ENCODE measurements around the gene HMOX1. TPM values are rescaled to one million over a fixed set of nuclear protein-coding genes. Genes with fewer than 3 reads are reported as not detected.
A peak's percentile ranks its signal among the peaks of the same experiment; 100 is the strongest.

The HMOX1 gene
- total and polyA plus RNA-seq, 2 of the 13 experiments (the other 11 are each of a cell fraction or from before 2014, with no cell fraction given): 53.6 to 67.4 TPM

DNA sequence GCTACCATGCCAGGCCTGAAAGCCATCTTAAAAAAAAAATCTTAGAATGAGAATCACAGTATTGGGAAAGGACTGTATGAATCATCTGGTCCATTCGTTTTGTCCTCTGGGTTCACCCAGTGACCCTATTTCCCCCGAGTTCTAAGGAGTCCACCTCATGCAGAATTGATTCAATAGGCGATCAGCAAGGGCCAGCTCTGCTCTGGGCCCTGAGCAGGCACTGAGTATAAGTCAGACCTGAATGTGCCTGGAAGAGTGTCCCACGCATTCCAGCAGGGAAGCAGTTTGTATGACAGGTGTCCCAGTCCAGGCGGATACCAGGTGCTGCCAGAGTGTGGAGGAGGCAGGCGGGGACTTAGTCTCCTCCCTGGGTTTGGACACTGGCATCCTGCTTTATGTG, 883 bp upstream of the HMOX1 start (continued):
- TF ChIP-seq POGK (CRISPR knock-in tag; conservative IDR thresholded peaks at IDR 0.05): no peak
- TF ChIP-seq RXRA (CRISPR knock-in tag; IDR thresholded peaks at IDR 0.05): peak; percentile 36; the same call in 1 of the 2 replicates
- no peak for TF ChIP-seq PRPF4 (IDR thresholded peaks at IDR 0.05; ENCODE audit: low read depth, low read length, poor library complexity, severe bottlenecking)
- TF ChIP-seq CHD2 (IDR thresholded peaks at IDR 0.05; ENCODE audit: low read depth, low read length): no peak
- TF ChIP-seq ATRX (CRISPR knock-in tag; IDR thresholded peaks at IDR 0.05; ENCODE audit: borderline replicate concordance): no peak
- no peak for TF ChIP-seq CC2D1A (CRISPR knock-in tag; IDR thresholded peaks at IDR 0.05)
- TF ChIP-seq KMT2A (CRISPR knock-in tag; IDR thresholded peaks at IDR 0.05): no peak
- TF ChIP-seq ZNF251 (CRISPR knock-in tag; IDR thresholded peaks at IDR 0.05): no peak
- no peak for TF ChIP-seq ZNF510 (CRISPR knock-in tag; IDR thresholded peaks at IDR 0.05; ENCODE audit: low read depth)
- TF ChIP-seq, protein P1, sequence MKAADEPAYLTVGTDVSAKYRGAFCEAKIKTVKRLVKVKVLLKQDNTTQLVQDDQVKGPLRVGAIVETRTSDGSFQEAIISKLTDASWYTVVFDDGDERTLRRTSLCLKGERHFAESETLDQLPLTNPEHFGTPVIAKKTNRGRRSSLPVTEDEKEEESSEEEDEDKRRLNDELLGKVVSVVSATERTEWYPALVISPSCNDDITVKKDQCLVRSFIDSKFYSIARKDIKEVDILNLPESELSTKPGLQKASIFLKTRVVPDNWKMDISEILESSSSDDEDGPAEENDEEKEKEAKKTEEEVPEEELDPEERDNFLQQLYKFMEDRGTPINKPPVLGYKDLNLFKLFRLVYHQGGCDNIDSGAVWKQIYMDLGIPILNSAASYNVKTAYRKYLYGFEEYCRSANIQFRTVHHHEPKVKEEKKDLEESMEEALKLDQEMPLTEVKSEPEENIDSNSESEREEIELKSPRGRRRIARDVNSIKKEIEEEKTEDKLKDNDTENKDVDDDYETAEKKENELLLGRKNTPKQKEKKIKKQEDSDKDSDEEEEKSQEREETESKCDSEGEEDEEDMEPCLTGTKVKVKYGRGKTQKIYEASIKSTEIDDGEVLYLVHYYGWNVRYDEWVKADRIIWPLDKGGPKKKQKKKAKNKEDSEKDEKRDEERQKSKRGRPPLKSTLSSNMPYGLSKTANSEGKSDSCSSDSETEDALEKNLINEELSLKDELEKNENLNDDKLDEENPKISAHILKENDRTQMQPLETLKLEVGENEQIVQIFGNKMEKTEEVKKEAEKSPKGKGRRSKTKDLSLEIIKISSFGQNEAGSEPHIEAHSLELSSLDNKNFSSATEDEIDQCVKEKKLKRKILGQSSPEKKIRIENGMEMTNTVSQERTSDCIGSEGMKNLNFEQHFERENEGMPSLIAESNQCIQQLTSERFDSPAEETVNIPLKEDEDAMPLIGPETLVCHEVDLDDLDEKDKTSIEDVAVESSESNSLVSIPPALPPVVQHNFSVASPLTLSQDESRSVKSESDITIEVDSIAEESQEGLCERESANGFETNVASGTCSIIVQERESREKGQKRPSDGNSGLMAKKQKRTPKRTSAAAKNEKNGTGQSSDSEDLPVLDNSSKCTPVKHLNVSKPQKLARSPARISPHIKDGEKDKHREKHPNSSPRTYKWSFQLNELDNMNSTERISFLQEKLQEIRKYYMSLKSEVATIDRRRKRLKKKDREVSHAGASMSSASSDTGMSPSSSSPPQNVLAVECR (CRISPR knock-in tag; IDR thresholded peaks at IDR 0.05; ENCODE audit: borderline replicate concordance): no peak
- TF ChIP-seq GTF2F1 (IDR thresholded peaks at IDR 0.05; ENCODE audit: low read length): no peak
- TF ChIP-seq LCORL (IDR thresholded peaks at IDR 0.05): no peak
- no peak for TF ChIP-seq LCORL (CRISPR knock-in tag; IDR thresholded peaks at IDR 0.05)
- TF ChIP-seq ATF7 (IDR thresholded peaks at IDR 0.05): no peak
- no peak for TF ChIP-seq ATF7 (CRISPR knock-in tag; IDR thresholded peaks at IDR 0.05)
- 0 out of 2 replicates have a peak, but pooled peaks have one; percentile 16 for TF ChIP-seq GATAD2A (CRISPR knock-in tag; IDR thresholded peaks at IDR 0.05)
- TF ChIP-seq, protein P2, sequence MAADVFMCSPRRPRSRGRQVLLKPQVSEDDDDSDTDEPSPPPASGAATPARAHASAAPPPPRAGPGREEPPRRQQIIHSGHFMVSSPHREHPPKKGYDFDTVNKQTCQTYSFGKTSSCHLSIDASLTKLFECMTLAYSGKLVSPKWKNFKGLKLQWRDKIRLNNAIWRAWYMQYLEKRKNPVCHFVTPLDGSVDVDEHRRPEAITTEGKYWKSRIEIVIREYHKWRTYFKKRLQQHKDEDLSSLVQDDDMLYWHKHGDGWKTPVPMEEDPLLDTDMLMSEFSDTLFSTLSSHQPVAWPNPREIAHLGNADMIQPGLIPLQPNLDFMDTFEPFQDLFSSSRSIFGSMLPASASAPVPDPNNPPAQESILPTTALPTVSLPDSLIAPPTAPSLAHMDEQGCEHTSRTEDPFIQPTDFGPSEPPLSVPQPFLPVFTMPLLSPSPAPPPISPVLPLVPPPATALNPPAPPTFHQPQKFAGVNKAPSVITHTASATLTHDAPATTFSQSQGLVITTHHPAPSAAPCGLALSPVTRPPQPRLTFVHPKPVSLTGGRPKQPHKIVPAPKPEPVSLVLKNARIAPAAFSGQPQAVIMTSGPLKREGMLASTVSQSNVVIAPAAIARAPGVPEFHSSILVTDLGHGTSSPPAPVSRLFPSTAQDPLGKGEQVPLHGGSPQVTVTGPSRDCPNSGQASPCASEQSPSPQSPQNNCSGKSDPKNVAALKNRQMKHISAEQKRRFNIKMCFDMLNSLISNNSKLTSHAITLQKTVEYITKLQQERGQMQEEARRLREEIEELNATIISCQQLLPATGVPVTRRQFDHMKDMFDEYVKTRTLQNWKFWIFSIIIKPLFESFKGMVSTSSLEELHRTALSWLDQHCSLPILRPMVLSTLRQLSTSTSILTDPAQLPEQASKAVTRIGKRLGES (CRISPR knock-in tag; IDR thresholded peaks at IDR 0.05; ENCODE audit: borderline replicate concordance): no peak
- no peak for TF ChIP-seq BORCS8-MEF2B (CRISPR knock-in tag; IDR thresholded peaks at IDR 0.05)
- peak; percentile 56; the same call in 1 of the 2 replicates for TF ChIP-seq ARID3A (IDR thresholded peaks at IDR 0.05; ENCODE audit: low read depth, low read length)
- TF ChIP-seq BCL6 (CRISPR knock-in tag; IDR thresholded peaks at IDR 0.05): 0 out of 2 replicates have a peak, but pooled peaks have one; percentile 21
